H1 (cell line): Measurements from ENCODE around the gene CYP1B1. TPM values are rescaled to one million over a fixed set of nuclear protein-coding genes. Genes with fewer than 3 reads are reported as not detected.

ENCODE experiments used
- ASH2L ChIP-seq: fragments of 200-600, 300-600 bp; sonication (generic); IDR thresholded peaks from one replicate; pipeline ENCODE4 v1.7.1; 2017; ENCODE audit warnings: low read length
- BCL11A ChIP-seq, 2 experiments: IDR thresholded peaks; one replicate each; pipeline ENCODE4 v1.6.1; 2011; ENCODE audit warnings: low read depth in 2 of 2, low read length in 2 of 2, mild to moderate bottlenecking in 2 of 2
- CBX8 ChIP-seq: fragments of 300-800, 300-1000 bp; sonication (generic); IDR thresholded peaks from 2 replicates; pipeline ENCODE4 v1.7.1; 2016; ENCODE audit warnings: low read depth, low read length, borderline replicate concordance
- CEBPB ChIP-seq: IDR thresholded peaks from 2 replicates; pipeline ENCODE4 v1.6.1; 2012; ENCODE audit warnings: low read depth, low read length
- KDM4A ChIP-seq: IDR thresholded peaks from one replicate; pipeline ENCODE4 v1.7.1; 2012; ENCODE audit warnings: low read depth, mild to moderate bottlenecking, moderate library complexity, low read length, inconsistent platforms; ENCODE audit not compliant: severe bottlenecking
- POLR2A ChIP-seq, 2 experiments: IDR thresholded peaks; 1 replicate in 1 of 2; 2 replicates in 1 of 2; pipeline ENCODE4 v1.6.1; 2011; ENCODE audit warnings: low read depth in 2 of 2, low read length in 2 of 2, mild to moderate bottlenecking in 2 of 2; ENCODE audit errors: control extremely low read depth in 1 of 2
- RNF2 ChIP-seq: fragments of 200-900, 300-1000 bp; sonication (generic); IDR thresholded peaks from 2 replicates; pipeline ENCODE4 v1.7.1; 2016; ENCODE audit warnings: borderline replicate concordance, low read depth, mild to moderate bottlenecking, antibody characterized with exemption, low read length; ENCODE audit not compliant: poor library complexity, severe bottlenecking; ENCODE audit errors: missing control alignments
- RXRA ChIP-seq: IDR thresholded peaks from 2 replicates; pipeline ENCODE4 v1.6.1; 2011; ENCODE audit warnings: low read depth, mild to moderate bottlenecking, low read length, moderate library complexity; ENCODE audit not compliant: insufficient read depth
- SP1 ChIP-seq: IDR thresholded peaks from 2 replicates; pipeline ENCODE4 v1.6.1; 2011; ENCODE audit warnings: low read depth, low read length
- SP2 ChIP-seq: IDR thresholded peaks from 2 replicates; pipeline ENCODE4 v1.6.1; 2012; ENCODE audit warnings: mild to moderate bottlenecking, low read length, inconsistent platforms
- TEAD4 ChIP-seq: IDR thresholded peaks from 2 replicates; pipeline ENCODE4 v1.6.1; 2012; ENCODE audit warnings: low read depth, low read length, inconsistent platforms, mixed read lengths
- polyA plus RNA-seq, 7 experiments: library from polyadenylated mRNA; depleted of rRNA in 3 of 7; stranded (reverse) in 5 of 7; unstranded in 2 of 7; fragments of >200 nt in 5 of 7; fragments of 200-250 nt in 2 of 7; gene quantifications; 1 replicate in 5 of 7; 2 replicates in 1 of 7; 4 replicates in 1 of 7; pipeline versions ENCODE4 v1.2.1 to v1.2.3, GENCODE V29; 2011 to 2013; ENCODE audit warnings: missing spikeins in 2 of 7, mixed read lengths in 2 of 7
- total RNA-seq: library from RNA; stranded (reverse); fragmentation: NEBNext Ultra II Directional; extraction: Animal tissue kit (Norgen Biotek cat#: 25700); gene quantifications from 2 replicates; pipeline ENCODE4 v1.2.1, GENCODE V29; 2021
- TF ChIP-seq, protein P1 (sequence below), 3 experiments: IDR thresholded peaks; 1 replicate in 2 of 3; 2 replicates in 1 of 3; pipeline versions ENCODE4 v1.5.1 to v1.6.1; 2011; ENCODE audit warnings: low read length in 3 of 3, mild to moderate bottlenecking in 3 of 3, inconsistent platforms in 2 of 3, low read depth in 1 of 3, moderate library complexity in 1 of 3; ENCODE audit not compliant: insufficient read depth in 1 of 3; ENCODE audit errors: control extremely low read depth in 1 of 3
- TF ChIP-seq, protein P2 (sequence below): IDR thresholded peaks from 2 replicates; pipeline ENCODE4 v1.6.1; 2012; ENCODE audit warnings: inconsistent platforms

Gene CYP1B1
- total and polyA plus RNA-seq, 2 of the 8 experiments (the other 6 are each of a cell fraction or from before 2014, with no cell fraction given), result 1.3 to 5.7 TPM

DNA sequence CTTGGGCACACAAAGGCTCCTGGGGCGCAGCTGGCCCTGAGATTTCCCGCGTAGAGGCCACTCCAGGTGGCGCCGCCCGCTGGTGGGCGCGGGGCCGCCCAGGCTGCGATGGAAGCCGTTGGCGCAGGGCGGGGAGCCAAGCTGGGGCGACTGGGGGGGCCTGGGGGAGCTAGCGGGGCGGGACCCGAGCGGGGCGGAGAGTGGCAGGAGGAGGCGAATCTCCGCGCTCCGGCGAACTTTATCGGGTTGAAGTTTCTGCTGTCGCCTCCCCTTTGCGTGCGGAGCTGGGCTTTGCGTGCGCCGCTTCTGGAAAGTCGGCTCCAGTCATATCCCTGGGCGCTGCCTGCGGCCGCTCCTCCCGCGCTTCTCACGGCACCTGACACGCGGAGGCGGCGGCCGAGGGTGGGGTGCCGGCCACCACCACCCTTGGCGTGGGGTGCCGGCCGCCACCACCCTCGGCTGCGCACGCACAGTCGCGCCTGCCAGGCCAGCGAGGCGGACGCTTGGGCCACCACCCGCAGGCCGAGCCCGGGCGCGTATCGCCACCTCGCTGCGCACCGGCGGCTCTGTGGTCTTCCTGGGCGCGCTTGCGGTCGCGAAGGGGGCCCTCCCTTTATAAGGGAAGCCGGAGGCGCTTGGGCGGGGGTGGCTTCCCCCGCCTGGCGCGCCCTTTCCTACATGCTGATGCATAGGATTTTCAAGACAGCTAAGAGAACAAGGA lies 919 bp upstream of the CYP1B1 start (continued):
- TF ChIP-seq RNF2 (no peak), BCL11A (IDR thresholded peaks at IDR 0.05; ENCODE audit: low read depth in 2 of 2, low read length in 2 of 2) (no peak), KDM4A (peak; percentile 66), TEAD4 (no peak), SP1 (no peak), RXRA (no peak), CEBPB (no peak), SP2 (no peak), POLR2A (IDR thresholded peaks at IDR 0.05; ENCODE audit: control extremely low read depth in 1 of 2, low read depth in 2 of 2, low read length in 2 of 2) (no peak), ASH2L (peak; percentile 47), CBX8 (no peak)
- TF ChIP-seq, protein P1, sequence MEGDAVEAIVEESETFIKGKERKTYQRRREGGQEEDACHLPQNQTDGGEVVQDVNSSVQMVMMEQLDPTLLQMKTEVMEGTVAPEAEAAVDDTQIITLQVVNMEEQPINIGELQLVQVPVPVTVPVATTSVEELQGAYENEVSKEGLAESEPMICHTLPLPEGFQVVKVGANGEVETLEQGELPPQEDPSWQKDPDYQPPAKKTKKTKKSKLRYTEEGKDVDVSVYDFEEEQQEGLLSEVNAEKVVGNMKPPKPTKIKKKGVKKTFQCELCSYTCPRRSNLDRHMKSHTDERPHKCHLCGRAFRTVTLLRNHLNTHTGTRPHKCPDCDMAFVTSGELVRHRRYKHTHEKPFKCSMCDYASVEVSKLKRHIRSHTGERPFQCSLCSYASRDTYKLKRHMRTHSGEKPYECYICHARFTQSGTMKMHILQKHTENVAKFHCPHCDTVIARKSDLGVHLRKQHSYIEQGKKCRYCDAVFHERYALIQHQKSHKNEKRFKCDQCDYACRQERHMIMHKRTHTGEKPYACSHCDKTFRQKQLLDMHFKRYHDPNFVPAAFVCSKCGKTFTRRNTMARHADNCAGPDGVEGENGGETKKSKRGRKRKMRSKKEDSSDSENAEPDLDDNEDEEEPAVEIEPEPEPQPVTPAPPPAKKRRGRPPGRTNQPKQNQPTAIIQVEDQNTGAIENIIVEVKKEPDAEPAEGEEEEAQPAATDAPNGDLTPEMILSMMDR (IDR thresholded peaks at IDR 0.05; ENCODE audit: control extremely low read depth in 1 of 3, insufficient read depth in 1 of 3, low read depth in 1 of 3, low read length in 3 of 3), result peak in 2 of 3 experiments; percentile 6 to 32; a peak in 2 of 4 replicates
- TF ChIP-seq, protein P2, sequence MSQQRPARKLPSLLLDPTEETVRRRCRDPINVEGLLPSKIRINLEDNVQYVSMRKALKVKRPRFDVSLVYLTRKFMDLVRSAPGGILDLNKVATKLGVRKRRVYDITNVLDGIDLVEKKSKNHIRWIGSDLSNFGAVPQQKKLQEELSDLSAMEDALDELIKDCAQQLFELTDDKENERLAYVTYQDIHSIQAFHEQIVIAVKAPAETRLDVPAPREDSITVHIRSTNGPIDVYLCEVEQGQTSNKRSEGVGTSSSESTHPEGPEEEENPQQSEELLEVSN, result peak; percentile 62; the same call in 1 of the 2 replicates
